Right lobe of liver (tissue), 6 donors: ENCODE results near the gene MOB1B. TPM values are rescaled to one million over a fixed set of nuclear protein-coding genes. Genes with fewer than 3 reads are reported as not detected.

Source experiments
- ATAC-seq, 4 donors: fragments of 200-7000 bp; cut with Tn5 transposase; one replicate each; pipeline ENCODE4 v1.9.1; 2020; ENCODE audit warnings: mild to moderate bottlenecking in 4 of 4, moderate library complexity in 4 of 4
- DNase-seq, 3 donors: peaks; one replicate each; pipeline ENCODE4 v3.0.0-alpha.2; 2020
- H3K27ac ChIP-seq, 3 donors: fragments of 200-600 bp; one replicate each; pipeline ENCODE4 v1.8.0; 2022
- H3K27me3 ChIP-seq, 2 donors: fragments of 200-600 bp; one replicate each; pipeline ENCODE4 v1.8.0; 2022
- H3K36me3 ChIP-seq, 4 donors: fragments of 200-600 bp; sonication (generic) in 1 of 4; one replicate each; pipeline versions ENCODE4 v1.5.1 to v1.8.0; 2017 to 2022; ENCODE audit warnings: control low read depth in 1 of 4
- H3K4me1 ChIP-seq, 4 donors: fragments of 200-600 bp; sonication (generic) in 1 of 4; one replicate each; pipeline versions ENCODE4 v1.5.1 to v1.8.0; 2017 to 2022; ENCODE audit warnings: control low read depth in 1 of 4
- H3K4me3 ChIP-seq, 3 donors: fragments of 200-600 bp; one replicate each; pipeline ENCODE4 v1.8.0; 2022
- H3K9me3 ChIP-seq, 4 donors: fragments of 200-600 bp; sonication (generic) in 1 of 4; one replicate each; pipeline versions ENCODE4 v1.5.1 to v1.8.0; 2017 to 2022; ENCODE audit warnings: control low read depth in 1 of 4
- POLR2A ChIP-seq: fragments of 450-650 bp; IDR thresholded peaks from one replicate; pipeline ENCODE4 v1.6.1; 2017; ENCODE audit warnings: antibody characterized with exemption, mild to moderate bottlenecking
- WGBS: methylation state at CpG from one replicate; pipeline ENCODE4 v1.1.6; 2018; ENCODE audit warnings: low coverage, low lambda C conversion rate; ENCODE audit not compliant: insufficient coverage; ENCODE audit errors: missing lambda C conversion rate; 5-methylcytosine and 5-hydroxymethylcytosine counted together
- intact Hi-C, 2 donors: fragments of 100-400 bp; cut with DNase I; formaldehyde crosslinking; loops; one replicate each; pipeline versions ENCODE4 v1.11.2 to v1.14.1; 2022
- total RNA-seq, 6 experiments: library from RNA; depleted of rRNA in 2 of 6; stranded (reverse); fragments of >200 nt in 2 of 6; fragmentation: NEBNext Ultra II Directional in 3 of 6; extraction: Animal tissue kit (Norgen Biotek cat#: 25700) in 3 of 6; gene quantifications; one replicate each; pipeline versions ENCODE4 v1.1.0 to v1.2.4, GENCODE V29; 2016 to 2023
- TF ChIP-seq, protein P1 (sequence below), 4 donors: fragments of 200-600 bp in 3 of 4; fragments of 450-650 bp in 1 of 4; IDR thresholded peaks; one replicate each; pipeline versions ENCODE4 v1.5.1 to v1.8.0; 2016 to 2022; ENCODE audit warnings: antibody characterized with exemption in 4 of 4, mild to moderate bottlenecking in 2 of 4
- donor health status: DM: no; HTN: yes; CAD: no.
- donor health status: DM: no; HTN: no; CAD: no.
- donor health status: DM: no; HTN: no; CAD: no.
- donor health status: DM: no; HTN: yes; CAD: no.
- donor health status: DM: no; HTN: yes; CAD: no.

The MOB1B gene
- total RNA-seq, 6 experiments from 2014 or later = 4.4 to 13.0 (median 6.5) TPM

- peak; percentile 71 to 88 (median 74) for ATAC-seq
- intact Hi-C loops = no loop called here
- Histone ChIP-seq H3K36me3 (no peaks in the 10 kb centered on the region), H3K4me1 (peaks cover 0 to 14% (median 5%) of the 10 kb centered on the region in 4 donors), H3K4me3 (no peak overlapping the region), H3K27ac (no peak overlapping the region), H3K27me3 (no peaks in the 10 kb centered on the region), H3K9me3 (no peaks in the 10 kb centered on the region)
- WGBS = 40% methylated on average over 2 of the region's 2 CpGs
- no peak for TF ChIP-seq POLR2A
- TF ChIP-seq, protein P1, sequence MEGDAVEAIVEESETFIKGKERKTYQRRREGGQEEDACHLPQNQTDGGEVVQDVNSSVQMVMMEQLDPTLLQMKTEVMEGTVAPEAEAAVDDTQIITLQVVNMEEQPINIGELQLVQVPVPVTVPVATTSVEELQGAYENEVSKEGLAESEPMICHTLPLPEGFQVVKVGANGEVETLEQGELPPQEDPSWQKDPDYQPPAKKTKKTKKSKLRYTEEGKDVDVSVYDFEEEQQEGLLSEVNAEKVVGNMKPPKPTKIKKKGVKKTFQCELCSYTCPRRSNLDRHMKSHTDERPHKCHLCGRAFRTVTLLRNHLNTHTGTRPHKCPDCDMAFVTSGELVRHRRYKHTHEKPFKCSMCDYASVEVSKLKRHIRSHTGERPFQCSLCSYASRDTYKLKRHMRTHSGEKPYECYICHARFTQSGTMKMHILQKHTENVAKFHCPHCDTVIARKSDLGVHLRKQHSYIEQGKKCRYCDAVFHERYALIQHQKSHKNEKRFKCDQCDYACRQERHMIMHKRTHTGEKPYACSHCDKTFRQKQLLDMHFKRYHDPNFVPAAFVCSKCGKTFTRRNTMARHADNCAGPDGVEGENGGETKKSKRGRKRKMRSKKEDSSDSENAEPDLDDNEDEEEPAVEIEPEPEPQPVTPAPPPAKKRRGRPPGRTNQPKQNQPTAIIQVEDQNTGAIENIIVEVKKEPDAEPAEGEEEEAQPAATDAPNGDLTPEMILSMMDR (IDR thresholded peaks at IDR 0.05) = no peak
- peak in 1 of 3 donors; percentile 44 for DNase-seq
These were observed 12.5 kb downstream of the MOB1B start for GRCh38 chr4:70914631-70915030.

- TF ChIP-seq POLR2A = no peak
- TF ChIP-seq, protein P1 (IDR thresholded peaks at IDR 0.05) = no peak
- intact Hi-C loops = no loop called here
- DNase-seq (no peak), ATAC-seq (peak in 1 of 4 donors; percentile 19)
- peaks cover 0 to 14% (median 5%) of the 10 kb centered on the region in 4 donors for H3K4me1 ChIP-seq
- H3K27ac ChIP-seq = no peak overlapping the region
- H3K9me3 ChIP-seq = no peaks in the 10 kb centered on the region
- no peaks in the 10 kb centered on the region for H3K36me3 ChIP-seq
- H3K27me3 ChIP-seq = no peaks in the 10 kb centered on the region
- H3K4me3 ChIP-seq = no peak overlapping the region
- WGBS = 75% methylated on average over 12 of the region's 14 CpGs
These were observed 13.1 kb downstream of the MOB1B start for GRCh38 chr4:70915036-70915815.

DNA sequence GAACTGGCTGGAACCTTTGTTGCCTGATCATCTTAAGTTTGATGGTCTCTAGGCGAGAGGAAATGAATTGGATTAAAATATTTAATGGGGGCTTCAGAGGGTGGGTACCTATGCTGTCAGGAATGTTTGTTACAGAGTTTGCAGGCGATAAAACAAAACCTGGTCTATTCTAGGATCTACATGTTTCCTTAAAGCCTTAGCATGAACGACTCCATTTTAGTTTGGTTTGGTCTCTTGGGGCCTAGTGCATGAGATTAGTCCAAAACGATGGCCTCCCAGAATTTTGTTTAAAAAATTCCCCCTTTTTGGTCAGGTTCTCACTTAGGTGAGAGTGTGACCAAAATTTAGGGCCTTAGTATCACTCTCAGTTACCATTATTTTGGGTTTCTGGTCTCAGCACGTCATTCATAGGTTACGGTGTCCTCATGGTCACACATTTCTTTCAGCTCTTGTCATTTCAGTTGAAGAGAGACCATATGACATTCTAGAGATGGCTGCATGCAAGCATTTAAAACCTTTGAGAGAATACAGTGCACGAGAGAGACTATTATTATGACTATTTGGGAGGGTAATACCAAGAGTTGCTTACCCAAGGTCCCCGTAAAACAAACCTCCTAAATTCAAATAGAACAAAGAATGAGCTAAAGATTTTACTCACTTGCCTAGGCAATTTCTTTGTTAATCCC, 13.8 kb downstream of the MOB1B start:
- H3K36me3 ChIP-seq = no peaks in the 10 kb centered on the region
- no peaks in the 10 kb centered on the region for H3K27me3 ChIP-seq
- peaks cover 0 to 14% (median 5%) of the 10 kb centered on the region in 4 donors for H3K4me1 ChIP-seq
- no peak for ATAC-seq
- H3K27ac ChIP-seq = no peak overlapping the region
- H3K4me3 ChIP-seq = no peak overlapping the region
- 77% methylated on average over 8 of the region's 8 CpGs for WGBS
- DNase-seq = no peak
- TF ChIP-seq, protein P1 (IDR thresholded peaks at IDR 0.05) = no peak
- no peaks in the 10 kb centered on the region for H3K9me3 ChIP-seq
- intact Hi-C loops = no loop called here

GRCh38 chr4:70920592-70920991, 18.4 kb downstream of the MOB1B start:
- Histone ChIP-seq H3K9me3 (no peaks in the 10 kb centered on the region), H3K27ac (no peak overlapping the region), H3K36me3 (no peaks in the 10 kb centered on the region), H3K27me3 (no peaks in the 10 kb centered on the region), H3K4me1 (no peaks in the 10 kb centered on the region), H3K4me3 (no peak overlapping the region)
- ATAC-seq (no peak), DNase-seq (no peak)
- intact Hi-C loops = no loop called here
- TF ChIP-seq POLR2A = no peak
- TF ChIP-seq, protein P1 (IDR thresholded peaks at IDR 0.05) = no peak
